ENCODE measurements around the gene TMEM273.
A peak's percentile ranks its signal among the peaks of the same experiment; 100 is the strongest.
"Not testable (repeated sequence)": the region's sequence is repeated elsewhere in the genome, so short reads cannot be mapped to it uniquely, and the experiment has no call there.

The TMEM273 gene

GRCh38 chr10:49204119-49204518 lies 15.9 kb upstream of the TMEM273 start:
- DNase-seq: no peak

GRCh38 chr10:49202266-49202665 lies 14.1 kb upstream of the TMEM273 start:
- DNase-seq: no peak

- DNase-seq: no peak
Observed at GRCh38 chr10:49200854-49201253, 12.7 kb upstream of the TMEM273 start.

- DNase-seq: no peak
Observed at GRCh38 chr10:49197171-49197570, 9.0 kb upstream of the TMEM273 start.

GRCh38 chr10:49195864-49196263 lies 7.7 kb upstream of the TMEM273 start:
- not testable (repeated sequence) for DNase-seq

GRCh38 chr10:49194212-49194920 lies 6.2 kb upstream of the TMEM273 start:
- peak in 1 of 2 donors; percentile 30 for DNase-seq

GRCh38 chr10:49191349-49191748 lies 3.2 kb upstream of the TMEM273 start:
- no peak for DNase-seq

- DNase-seq: no peak
Observed at GRCh38 chr10:49189422-49189821, 1.2 kb upstream of the TMEM273 start.

- DNase-seq: no peak
Observed at GRCh38 chr10:49187044-49187484, 1.1 kb downstream of the TMEM273 start.

- no peak for DNase-seq
Observed at GRCh38 chr10:49186613-49187012, 1.6 kb downstream of the TMEM273 start.

- no peak for DNase-seq
Observed at GRCh38 chr10:49185213-49185612, 3.0 kb downstream of the TMEM273 start.

- DNase-seq: no peak
Observed at GRCh38 chr10:49184642-49185111, 3.5 kb downstream of the TMEM273 start.

- DNase-seq: peak in 1 of 2 donors; percentile 31
Observed at GRCh38 chr10:49183596-49184542, 4.3 kb downstream of the TMEM273 start.

- DNase-seq: no peak
Observed at GRCh38 chr10:49182776-49183175, 5.4 kb downstream of the TMEM273 start.

- no peak for DNase-seq
Observed at GRCh38 chr10:49180444-49180860, 7.7 kb downstream of the TMEM273 start.

- DNase-seq: no peak
Observed at GRCh38 chr10:49179699-49180443, 8.3 kb downstream of the TMEM273 start.

GRCh38 chr10:49178489-49179471 lies 9.4 kb downstream of the TMEM273 start:
- no peak for DNase-seq

- DNase-seq: peak; percentile 57 to 85
Observed at GRCh38 chr10:49177391-49178355, 10.5 kb downstream of the TMEM273 start.

GRCh38 chr10:49176310-49177268 lies 11.6 kb downstream of the TMEM273 start:
- no peak for DNase-seq

All from CD4-positive, alpha-beta T cell treated with Interleukin-1 beta for 1 hour (primary cell).